Measurements from ENCODE around the gene C1orf53.

C1orf53 gene

GRCh38 chr1:197914510-197914909 is 12.1 kb downstream of the C1orf53 start (continued):
- TF ChIP-seq ZNF133 (tag by site-specific recombination; IDR thresholded peaks at IDR 0.05) = no peak
- TF ChIP-seq ZSCAN4 (tag by site-specific recombination; IDR thresholded peaks at IDR 0.05) = no peak
- no peak for TF ChIP-seq ZNF544 (tag by site-specific recombination; IDR thresholded peaks at IDR 0.05)
- TF ChIP-seq ZNF624 (tag by site-specific recombination; IDR thresholded peaks at IDR 0.05) = no peak
- TF ChIP-seq ZNF449 (tag by site-specific recombination; IDR thresholded peaks at IDR 0.05) = no peak

- POLR2A ChIA-PET = interaction anchor here (0.6 to 1.6 kb wide), 2 partner anchors 13 to 211 kb away, joined by 3 to 8 read pairs; partner anchors contain the start of gene C1orf53
- CTCF ChIA-PET = interaction anchor here (0.6 to 2.9 kb wide), 14 partner anchors 9 to 1390 kb away, joined by 3 to 10 read pairs (median 3); no protein-coding TSS in a partner anchor
- Histone ChIP-seq H3K9me3 (ENCODE audit: control insufficient read depth, insufficient read depth, low read depth, low read length) (no peaks in the 10 kb centered on the region), H3K27ac (ENCODE audit: extremely low read depth, low read depth, low read length) (no peak overlapping the region), H3K4me1 (ENCODE audit: control insufficient read depth, insufficient read depth, low read length) (no peaks in the 10 kb centered on the region), H3K36me3 (ENCODE audit: control insufficient read depth in 2 of 2, insufficient read depth in 1 of 2, low read length in 2 of 2) (no peaks in the 10 kb centered on the region), H3K4me3 (ENCODE audit: low read depth, low read length) (peak overlapping the region; percentile 45)
- TF ChIP-seq ZSCAN18 (tag by site-specific recombination; IDR thresholded peaks at IDR 0.05) (no peak), SP2 (tag by site-specific recombination; IDR thresholded peaks at IDR 0.05) (no peak), ZNF398 (tag by site-specific recombination; IDR thresholded peaks at IDR 0.05) (no peak), GLIS1 (tag by site-specific recombination; IDR thresholded peaks at IDR 0.05) (no peak), ELK4 (IDR thresholded peaks at IDR 0.05; ENCODE audit: borderline replicate concordance, low read depth, low read length) (no peak), ZNF155 (tag by site-specific recombination; IDR thresholded peaks at IDR 0.05) (no peak), ZNF670 (tag by site-specific recombination; IDR thresholded peaks at IDR 0.05; ENCODE audit: low read depth) (no peak), ZNF560 (tag by site-specific recombination; IDR thresholded peaks at IDR 0.05; ENCODE audit: borderline replicate concordance) (no peak), ZFP3 (tag by site-specific recombination; IDR thresholded peaks at IDR 0.05; ENCODE audit: low read depth) (no peak), ZXDB (tag by site-specific recombination; IDR thresholded peaks at IDR 0.05) (no peak), ZNF639 (tag by site-specific recombination; IDR thresholded peaks at IDR 0.05) (no peak), ZNF837 (tag by site-specific recombination; IDR thresholded peaks at IDR 0.05) (no peak), SALL2 (tag by site-specific recombination; IDR thresholded peaks at IDR 0.05; ENCODE audit: borderline replicate concordance) (no peak), ZNF433 (tag by site-specific recombination; IDR thresholded peaks at IDR 0.05; ENCODE audit: low read depth) (no peak), ZNF423 (tag by site-specific recombination; IDR thresholded peaks at IDR 0.05) (no peak), SP7 (tag by site-specific recombination; IDR thresholded peaks at IDR 0.05) (no peak)
Measured at GRCh38 chr1:197915260-197915861, 12.9 kb downstream of the C1orf53 start.

Measured in HEK293 (cell line).